Measurements from ENCODE around the gene FABP7.

GRCh38 chr6:122755901-122756300, 23.6 kb upstream of the FABP7 start:
- TF ChIP-seq, protein P1, sequence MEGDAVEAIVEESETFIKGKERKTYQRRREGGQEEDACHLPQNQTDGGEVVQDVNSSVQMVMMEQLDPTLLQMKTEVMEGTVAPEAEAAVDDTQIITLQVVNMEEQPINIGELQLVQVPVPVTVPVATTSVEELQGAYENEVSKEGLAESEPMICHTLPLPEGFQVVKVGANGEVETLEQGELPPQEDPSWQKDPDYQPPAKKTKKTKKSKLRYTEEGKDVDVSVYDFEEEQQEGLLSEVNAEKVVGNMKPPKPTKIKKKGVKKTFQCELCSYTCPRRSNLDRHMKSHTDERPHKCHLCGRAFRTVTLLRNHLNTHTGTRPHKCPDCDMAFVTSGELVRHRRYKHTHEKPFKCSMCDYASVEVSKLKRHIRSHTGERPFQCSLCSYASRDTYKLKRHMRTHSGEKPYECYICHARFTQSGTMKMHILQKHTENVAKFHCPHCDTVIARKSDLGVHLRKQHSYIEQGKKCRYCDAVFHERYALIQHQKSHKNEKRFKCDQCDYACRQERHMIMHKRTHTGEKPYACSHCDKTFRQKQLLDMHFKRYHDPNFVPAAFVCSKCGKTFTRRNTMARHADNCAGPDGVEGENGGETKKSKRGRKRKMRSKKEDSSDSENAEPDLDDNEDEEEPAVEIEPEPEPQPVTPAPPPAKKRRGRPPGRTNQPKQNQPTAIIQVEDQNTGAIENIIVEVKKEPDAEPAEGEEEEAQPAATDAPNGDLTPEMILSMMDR (conservative IDR thresholded peaks at IDR 0.05; ENCODE audit: low read length) = no peak
- TF ChIP-seq EZH2phosphoT487 (IDR thresholded peaks at IDR 0.05; ENCODE audit: borderline replicate concordance, low read depth, low read length) = no peak

All from OCI-LY7 (cell line).